Measurements from ENCODE around the gene LARGE1. TPM values are rescaled to one million over a fixed set of nuclear protein-coding genes. Genes with fewer than 3 reads are reported as not detected.

The LARGE1 gene
- total RNA-seq, 1 experiment from 2014 or later: 5.8 TPM

DNA sequence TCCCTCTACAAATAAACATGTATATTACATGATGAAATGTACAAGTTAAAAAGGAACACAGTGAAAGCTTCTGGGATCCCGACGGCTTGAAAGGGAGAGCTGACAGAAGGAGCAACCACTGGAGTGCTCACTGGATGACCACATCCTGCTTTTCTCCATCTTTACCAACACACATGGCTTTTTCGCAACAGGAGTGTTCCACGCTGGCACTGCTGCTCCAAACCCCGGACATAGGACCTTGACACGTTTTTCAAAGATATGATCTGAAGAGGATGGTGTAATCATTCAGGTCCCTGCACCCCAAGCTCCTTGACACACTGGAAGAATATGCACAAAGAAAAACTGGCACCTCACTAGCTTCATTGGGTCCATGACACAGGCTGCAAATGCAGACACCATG lies 121.9 kb downstream of the LARGE1 start:
- Histone ChIP-seq H3K27me3 (replicated peaks; ENCODE audit: control insufficient read depth, insufficient read depth, low read length) (no peaks in the 10 kb centered on the region), H3K4me3 (ENCODE audit: low read depth, low read length) (no peak overlapping the region), H3K36me3 (ENCODE audit: control insufficient read depth, insufficient read depth, low read length) (no peaks in the 10 kb centered on the region), H3K4me1 (no peaks in the 10 kb centered on the region), H3K9me3 (no peaks in the 10 kb centered on the region)
- TF ChIP-seq, protein P1, sequence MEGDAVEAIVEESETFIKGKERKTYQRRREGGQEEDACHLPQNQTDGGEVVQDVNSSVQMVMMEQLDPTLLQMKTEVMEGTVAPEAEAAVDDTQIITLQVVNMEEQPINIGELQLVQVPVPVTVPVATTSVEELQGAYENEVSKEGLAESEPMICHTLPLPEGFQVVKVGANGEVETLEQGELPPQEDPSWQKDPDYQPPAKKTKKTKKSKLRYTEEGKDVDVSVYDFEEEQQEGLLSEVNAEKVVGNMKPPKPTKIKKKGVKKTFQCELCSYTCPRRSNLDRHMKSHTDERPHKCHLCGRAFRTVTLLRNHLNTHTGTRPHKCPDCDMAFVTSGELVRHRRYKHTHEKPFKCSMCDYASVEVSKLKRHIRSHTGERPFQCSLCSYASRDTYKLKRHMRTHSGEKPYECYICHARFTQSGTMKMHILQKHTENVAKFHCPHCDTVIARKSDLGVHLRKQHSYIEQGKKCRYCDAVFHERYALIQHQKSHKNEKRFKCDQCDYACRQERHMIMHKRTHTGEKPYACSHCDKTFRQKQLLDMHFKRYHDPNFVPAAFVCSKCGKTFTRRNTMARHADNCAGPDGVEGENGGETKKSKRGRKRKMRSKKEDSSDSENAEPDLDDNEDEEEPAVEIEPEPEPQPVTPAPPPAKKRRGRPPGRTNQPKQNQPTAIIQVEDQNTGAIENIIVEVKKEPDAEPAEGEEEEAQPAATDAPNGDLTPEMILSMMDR (IDR thresholded peaks at IDR 0.05; ENCODE audit: insufficient read depth in 1 of 2, low read depth in 1 of 2, low read length in 1 of 2, severe bottlenecking in 1 of 2, unreplicated experiment in 1 of 2): no peak
- ChIA-PET CTCF (no interaction called here), POLR2A (no interaction called here)
- H3K36me3 Mint-ChIP-seq (ENCODE audit: insufficient read depth, unreplicated experiment): no peaks in the 10 kb centered on the region
- DNase-seq: no peak
- intact Hi-C loops (cut with micrococcal nuclease; ENCODE audit: unreplicated experiment): no loop called here
- BruUV-seq (replicated peaks): no TSS peak
- H3K4me1 Mint-ChIP-seq (ENCODE audit: low read depth, unreplicated experiment): no peaks in the 10 kb centered on the region
- H3K4me3 Mint-ChIP-seq (ENCODE audit: unreplicated experiment): no peak overlapping the region
- H3K27me3 Mint-ChIP-seq (ENCODE audit: insufficient read depth, unreplicated experiment): no peaks in the 10 kb centered on the region
- no peak overlapping the region for H3K27ac Mint-ChIP-seq (ENCODE audit: unreplicated experiment)
- peaks cover 12% of the 10 kb centered on the region for H3K9me3 Mint-ChIP-seq (ENCODE audit: unreplicated experiment)

DNA sequence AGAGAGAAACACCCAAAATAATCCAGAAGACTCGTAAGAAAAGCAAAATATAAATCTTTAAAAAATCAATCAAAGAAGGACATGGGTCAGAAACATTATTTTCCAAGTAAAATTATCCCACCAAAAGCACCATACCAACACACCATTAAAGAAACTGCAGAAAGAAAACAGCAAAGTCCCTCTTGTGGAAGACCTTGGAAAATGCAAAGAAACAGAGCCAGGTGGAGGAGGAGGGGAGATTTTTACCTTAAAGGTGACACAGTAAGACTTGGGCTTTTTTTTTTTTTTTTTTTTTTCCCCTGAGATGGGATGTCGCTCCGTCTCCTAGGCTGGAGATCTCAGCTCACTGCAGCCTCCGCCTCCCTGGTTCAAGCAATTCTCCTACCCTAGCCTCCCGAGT lies 123.8 kb downstream of the LARGE1 start:
- H3K4me3 ChIP-seq (ENCODE audit: low read depth, low read length): no peak overlapping the region
- CTCF ChIA-PET: no interaction called here
- Mint-ChIP-seq H3K27me3 (ENCODE audit: insufficient read depth, unreplicated experiment) (no peaks in the 10 kb centered on the region), H3K27ac (ENCODE audit: unreplicated experiment) (no peak overlapping the region), H3K36me3 (ENCODE audit: insufficient read depth, unreplicated experiment) (no peaks in the 10 kb centered on the region), H3K9me3 (ENCODE audit: unreplicated experiment) (peaks cover 12% of the 10 kb centered on the region), H3K4me1 (ENCODE audit: low read depth, unreplicated experiment) (no peaks in the 10 kb centered on the region), H3K4me3 (ENCODE audit: unreplicated experiment) (no peak overlapping the region)
- H3K27me3 ChIP-seq (replicated peaks; ENCODE audit: control insufficient read depth, insufficient read depth, low read length): no peaks in the 10 kb centered on the region
- H3K9me3 ChIP-seq: no peaks in the 10 kb centered on the region
- TF ChIP-seq, protein P1 (IDR thresholded peaks at IDR 0.05; ENCODE audit: insufficient read depth in 1 of 2, low read depth in 1 of 2, low read length in 1 of 2, severe bottlenecking in 1 of 2, unreplicated experiment in 1 of 2): no peak
- no peaks in the 10 kb centered on the region for H3K36me3 ChIP-seq (ENCODE audit: control insufficient read depth, insufficient read depth, low read length)
- POLR2A ChIA-PET: no interaction called here
- BruUV-seq (replicated peaks): no TSS peak
- intact Hi-C loops (cut with micrococcal nuclease; ENCODE audit: unreplicated experiment): no loop called here
- no peaks in the 10 kb centered on the region for H3K4me1 ChIP-seq
- no peak for DNase-seq

DNA sequence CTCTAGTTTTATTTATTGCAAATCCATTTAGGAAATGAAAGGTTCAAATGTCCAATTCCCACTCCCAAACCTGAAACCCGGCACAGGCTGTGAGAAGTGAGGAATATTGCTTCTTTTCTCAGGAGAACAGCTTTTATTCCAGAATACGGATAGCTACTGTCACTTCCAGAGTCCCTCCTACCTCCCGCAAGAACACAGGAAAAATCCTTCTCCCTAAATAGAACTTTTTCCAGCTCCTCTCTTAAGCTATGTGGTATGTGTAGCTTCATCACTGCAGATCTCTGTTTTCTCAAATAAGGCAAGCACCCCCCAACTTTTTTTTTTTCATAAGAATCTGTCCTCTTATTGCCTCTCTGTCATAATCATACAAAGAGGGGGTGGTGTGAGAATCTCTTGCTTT lies 126.8 kb downstream of the LARGE1 start:
- POLR2A ChIA-PET: no interaction called here
- Mint-ChIP-seq H3K27me3 (ENCODE audit: insufficient read depth, unreplicated experiment) (no peaks in the 10 kb centered on the region), H3K4me3 (ENCODE audit: unreplicated experiment) (no peak overlapping the region), H3K36me3 (ENCODE audit: insufficient read depth, unreplicated experiment) (no peaks in the 10 kb centered on the region), H3K4me1 (ENCODE audit: low read depth, unreplicated experiment) (no peaks in the 10 kb centered on the region), H3K27ac (ENCODE audit: unreplicated experiment) (no peak overlapping the region), H3K9me3 (ENCODE audit: unreplicated experiment) (peaks cover 3% of the 10 kb centered on the region)
- no peaks in the 10 kb centered on the region for H3K4me1 ChIP-seq
- no peak for DNase-seq
- TF ChIP-seq, protein P1 (IDR thresholded peaks at IDR 0.05; ENCODE audit: insufficient read depth in 1 of 2, low read depth in 1 of 2, low read length in 1 of 2, severe bottlenecking in 1 of 2, unreplicated experiment in 1 of 2): no peak
- H3K36me3 ChIP-seq (ENCODE audit: control insufficient read depth, insufficient read depth, low read length): no peaks in the 10 kb centered on the region
- H3K4me3 ChIP-seq (ENCODE audit: low read depth, low read length): no peak overlapping the region
- CTCF ChIA-PET: no interaction called here
- H3K27me3 ChIP-seq (replicated peaks; ENCODE audit: control insufficient read depth, insufficient read depth, low read length): no peaks in the 10 kb centered on the region
- BruUV-seq (replicated peaks): no TSS peak
- peaks cover 7% of the 10 kb centered on the region for H3K9me3 ChIP-seq
- intact Hi-C loops (cut with micrococcal nuclease; ENCODE audit: unreplicated experiment): no loop called here
